DMS153 treated with DMSO at 0.1 percent for 48 hours (cell line): ENCODE measurements around the gene SAMD3.
A peak's percentile ranks its signal among the peaks of the same experiment; 100 is the strongest.
"Not testable (repeated sequence)": the region's sequence is repeated elsewhere in the genome, so short reads cannot be mapped to it uniquely, and the experiment has no call there.

Source experiments
- DNase-seq: peaks from one replicate; lab custom pipeline; 2025; ENCODE audit not compliant: unreplicated experiment; lab: John Stamatoyannopoulos, UW

SAMD3 gene

GRCh38 chr6:130138116-130138908, 84.4 kb downstream of the SAMD3 start:
- DNase-seq, result no peak

GRCh38 chr6:130136798-130137197, 86.0 kb downstream of the SAMD3 start:
- DNase-seq, result no peak

- no peak for DNase-seq
Measured at GRCh38 chr6:130134582-130134981, 88.2 kb downstream of the SAMD3 start.

- no peak for DNase-seq
Measured at GRCh38 chr6:130132286-130132701, 90.5 kb downstream of the SAMD3 start.

GRCh38 chr6:130129762-130130246, 92.9 kb downstream of the SAMD3 start:
- DNase-seq, result no peak

GRCh38 chr6:130128326-130128725, 94.4 kb downstream of the SAMD3 start:
- no peak for DNase-seq

- DNase-seq, result no peak
Measured at GRCh38 chr6:130127195-130127594, 95.6 kb downstream of the SAMD3 start.

GRCh38 chr6:130122243-130122642, 100.5 kb downstream of the SAMD3 start:
- no peak for DNase-seq

- no peak for DNase-seq
Measured at GRCh38 chr6:130120731-130121130, 102.0 kb downstream of the SAMD3 start.

GRCh38 chr6:130119211-130119610, 103.5 kb downstream of the SAMD3 start:
- DNase-seq, result no peak

- no peak for DNase-seq
Measured at GRCh38 chr6:130118236-130118635, 104.5 kb downstream of the SAMD3 start.

- not testable (repeated sequence) for DNase-seq
Measured at GRCh38 chr6:130117187-130117701, 105.5 kb downstream of the SAMD3 start.

GRCh38 chr6:130116273-130116672, 106.5 kb downstream of the SAMD3 start:
- DNase-seq, result no peak

- no peak for DNase-seq
Measured at GRCh38 chr6:130115036-130115435, 107.7 kb downstream of the SAMD3 start.

- no peak for DNase-seq
Measured at GRCh38 chr6:130113201-130113710, 109.5 kb downstream of the SAMD3 start.

- DNase-seq, result no peak
Measured at GRCh38 chr6:130111031-130111430, 111.7 kb downstream of the SAMD3 start.

GRCh38 chr6:130107710-130108109, 115.0 kb downstream of the SAMD3 start:
- DNase-seq, result no peak

GRCh38 chr6:130105996-130106704, 116.6 kb downstream of the SAMD3 start:
- DNase-seq, result no peak

- no peak for DNase-seq
Measured at GRCh38 chr6:130099119-130099518, 123.6 kb downstream of the SAMD3 start.

- DNase-seq, result peak; percentile 41
Measured at GRCh38 chr6:130098317-130098716, 124.4 kb downstream of the SAMD3 start.
